Esophagus squamous epithelium (tissue), 4 donors: ENCODE measurements around the gene KTI12.

ENCODE experiments used
- POLR2A ChIP-seq, 4 donors: fragments of 450-650 bp; IDR thresholded peaks; one replicate each; pipeline ENCODE4 v1.6.1; 2017; ENCODE audit warnings: antibody characterized with exemption in 4 of 4, mild to moderate bottlenecking in 4 of 4, moderate library complexity in 3 of 4
- TF ChIP-seq, protein P1 (sequence below), 6 experiments: fragments of 450-650 bp in 4 of 6; fragments of 200-600 bp in 2 of 6; sonication (generic) in 2 of 6; IDR thresholded peaks; one replicate each; pipeline ENCODE4 v1.5.1; 2016 to 2019; ENCODE audit warnings: antibody characterized with exemption in 6 of 6, mild to moderate bottlenecking in 4 of 6, moderate library complexity in 4 of 6

DNA sequence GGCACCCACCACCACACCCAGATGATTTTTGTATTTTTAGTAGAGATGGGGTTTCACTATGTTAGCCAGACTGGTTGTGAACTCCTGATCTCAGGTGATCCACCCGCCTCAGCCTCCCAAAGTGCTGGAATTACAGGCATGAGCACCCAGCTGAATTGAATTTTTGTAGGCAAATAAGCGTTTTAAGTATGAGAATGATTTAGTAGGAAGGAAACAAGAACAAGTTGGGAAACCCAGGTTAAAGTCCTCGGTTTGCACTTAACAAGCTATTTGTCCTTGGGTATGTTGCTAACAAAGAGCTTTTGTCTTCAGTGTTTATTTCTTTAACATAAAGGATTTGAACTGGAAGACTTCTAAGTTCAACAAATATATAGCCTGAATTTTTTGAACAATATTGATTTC, 46.4 kb upstream of the KTI12 start:
- TF ChIP-seq, protein P1, sequence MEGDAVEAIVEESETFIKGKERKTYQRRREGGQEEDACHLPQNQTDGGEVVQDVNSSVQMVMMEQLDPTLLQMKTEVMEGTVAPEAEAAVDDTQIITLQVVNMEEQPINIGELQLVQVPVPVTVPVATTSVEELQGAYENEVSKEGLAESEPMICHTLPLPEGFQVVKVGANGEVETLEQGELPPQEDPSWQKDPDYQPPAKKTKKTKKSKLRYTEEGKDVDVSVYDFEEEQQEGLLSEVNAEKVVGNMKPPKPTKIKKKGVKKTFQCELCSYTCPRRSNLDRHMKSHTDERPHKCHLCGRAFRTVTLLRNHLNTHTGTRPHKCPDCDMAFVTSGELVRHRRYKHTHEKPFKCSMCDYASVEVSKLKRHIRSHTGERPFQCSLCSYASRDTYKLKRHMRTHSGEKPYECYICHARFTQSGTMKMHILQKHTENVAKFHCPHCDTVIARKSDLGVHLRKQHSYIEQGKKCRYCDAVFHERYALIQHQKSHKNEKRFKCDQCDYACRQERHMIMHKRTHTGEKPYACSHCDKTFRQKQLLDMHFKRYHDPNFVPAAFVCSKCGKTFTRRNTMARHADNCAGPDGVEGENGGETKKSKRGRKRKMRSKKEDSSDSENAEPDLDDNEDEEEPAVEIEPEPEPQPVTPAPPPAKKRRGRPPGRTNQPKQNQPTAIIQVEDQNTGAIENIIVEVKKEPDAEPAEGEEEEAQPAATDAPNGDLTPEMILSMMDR (IDR thresholded peaks at IDR 0.05), result no peak
- TF ChIP-seq POLR2A (IDR thresholded peaks at IDR 0.05), result no peak
